ENCODE measurements around the gene LRRC71.

DNA sequence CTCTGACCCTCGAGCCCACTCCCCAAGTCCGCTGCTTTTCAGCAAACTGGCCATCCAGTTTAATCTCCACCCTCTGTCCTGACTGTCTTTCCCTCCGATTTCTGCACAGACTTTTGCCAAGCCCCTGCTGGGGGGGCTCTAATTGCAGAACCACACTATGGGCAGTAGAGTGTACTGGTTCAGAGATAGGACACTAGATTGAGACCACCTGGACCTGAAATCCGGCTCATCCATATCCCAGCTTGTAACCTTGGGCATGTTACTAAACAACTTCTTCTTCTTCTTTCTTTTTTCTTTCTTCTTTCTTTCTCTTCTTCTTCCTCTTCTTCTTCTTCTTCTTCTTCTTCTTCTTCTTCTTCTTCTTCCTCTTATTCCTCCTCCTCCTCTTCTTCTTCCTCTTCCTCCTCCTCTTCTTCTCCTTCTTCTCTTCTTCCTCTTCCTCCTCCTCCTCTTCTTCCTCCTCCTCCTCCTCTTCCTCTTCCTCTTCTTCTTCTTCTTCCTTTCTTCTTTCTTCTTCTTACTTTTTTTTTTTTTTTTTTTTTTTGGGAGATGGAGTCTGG, 7.7 kb downstream of the LRRC71 start:
- TF ChIP-seq, protein P1, sequence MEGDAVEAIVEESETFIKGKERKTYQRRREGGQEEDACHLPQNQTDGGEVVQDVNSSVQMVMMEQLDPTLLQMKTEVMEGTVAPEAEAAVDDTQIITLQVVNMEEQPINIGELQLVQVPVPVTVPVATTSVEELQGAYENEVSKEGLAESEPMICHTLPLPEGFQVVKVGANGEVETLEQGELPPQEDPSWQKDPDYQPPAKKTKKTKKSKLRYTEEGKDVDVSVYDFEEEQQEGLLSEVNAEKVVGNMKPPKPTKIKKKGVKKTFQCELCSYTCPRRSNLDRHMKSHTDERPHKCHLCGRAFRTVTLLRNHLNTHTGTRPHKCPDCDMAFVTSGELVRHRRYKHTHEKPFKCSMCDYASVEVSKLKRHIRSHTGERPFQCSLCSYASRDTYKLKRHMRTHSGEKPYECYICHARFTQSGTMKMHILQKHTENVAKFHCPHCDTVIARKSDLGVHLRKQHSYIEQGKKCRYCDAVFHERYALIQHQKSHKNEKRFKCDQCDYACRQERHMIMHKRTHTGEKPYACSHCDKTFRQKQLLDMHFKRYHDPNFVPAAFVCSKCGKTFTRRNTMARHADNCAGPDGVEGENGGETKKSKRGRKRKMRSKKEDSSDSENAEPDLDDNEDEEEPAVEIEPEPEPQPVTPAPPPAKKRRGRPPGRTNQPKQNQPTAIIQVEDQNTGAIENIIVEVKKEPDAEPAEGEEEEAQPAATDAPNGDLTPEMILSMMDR (conservative IDR thresholded peaks at IDR 0.05; ENCODE audit: low read depth, low read length), result no peak
- TF ChIP-seq POLR2A (IDR thresholded peaks at IDR 0.05; ENCODE audit: low read depth, low read length), result no peak
- no peak for TF ChIP-seq RAD21 (IDR thresholded peaks at IDR 0.05; ENCODE audit: low read length)
- TF ChIP-seq RFX5 (IDR thresholded peaks at IDR 0.05; ENCODE audit: low read depth, low read length), result no peak
- TF ChIP-seq SMC3 (IDR thresholded peaks at IDR 0.05; ENCODE audit: low read depth, low read length), result no peak
- TF ChIP-seq MXI1 (IDR thresholded peaks at IDR 0.05; ENCODE audit: borderline replicate concordance, low read depth, low read length), result no peak
- TF ChIP-seq BHLHE40 (IDR thresholded peaks at IDR 0.05; ENCODE audit: low read depth, low read length), result no peak
- no peak for TF ChIP-seq CEBPB (IDR thresholded peaks at IDR 0.05; ENCODE audit: low read depth, low read length)
- no peak for TF ChIP-seq RCOR1 (IDR thresholded peaks at IDR 0.05; ENCODE audit: insufficient replicate concordance, low read length)
- TF ChIP-seq, protein P2, sequence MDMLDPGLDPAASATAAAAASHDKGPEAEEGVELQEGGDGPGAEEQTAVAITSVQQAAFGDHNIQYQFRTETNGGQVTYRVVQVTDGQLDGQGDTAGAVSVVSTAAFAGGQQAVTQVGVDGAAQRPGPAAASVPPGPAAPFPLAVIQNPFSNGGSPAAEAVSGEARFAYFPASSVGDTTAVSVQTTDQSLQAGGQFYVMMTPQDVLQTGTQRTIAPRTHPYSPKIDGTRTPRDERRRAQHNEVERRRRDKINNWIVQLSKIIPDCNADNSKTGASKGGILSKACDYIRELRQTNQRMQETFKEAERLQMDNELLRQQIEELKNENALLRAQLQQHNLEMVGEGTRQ (IDR thresholded peaks at IDR 0.05; ENCODE audit: low read depth, low read length), result no peak

Measured in IMR-90 (cell line).